ENCODE measurements around the gene TNP2. TPM values are rescaled to one million over a fixed set of nuclear protein-coding genes. Genes with fewer than 3 reads are reported as not detected.

TNP2 gene
- total RNA-seq, 1 experiment from 2014 or later = not detected

- no TSS peak for BruUV-seq (replicated peaks)
- ATAC-seq = no peak
- H3K27me3 ChIP-seq (ENCODE audit: control insufficient read depth, insufficient read depth, low read length) = no peaks in the 10 kb centered on the region
- no peak for TF ChIP-seq SIN3A (IDR thresholded peaks at IDR 0.05; ENCODE audit: borderline replicate concordance, insufficient read depth, low read depth, low read length)
- no peak for TF ChIP-seq CTCF (IDR thresholded peaks at IDR 0.05)
- no peak for TF ChIP-seq REST (IDR thresholded peaks at IDR 0.05; ENCODE audit: insufficient read depth in 1 of 2, low read depth in 2 of 2, low read length in 1 of 2)
- intact Hi-C loops (cut with micrococcal nuclease; ENCODE audit: unreplicated experiment) = no loop called here
- H3K36me3 ChIP-seq (ENCODE audit: control insufficient read depth, insufficient read depth, low read length) = no peaks in the 10 kb centered on the region
- H3K27ac ChIP-seq (ENCODE audit: low read length) = no peak overlapping the region
- peaks cover 8% of the 10 kb centered on the region; the same call in 1 of the 2 replicates for H3K4me1 ChIP-seq (ENCODE audit: control insufficient read depth, insufficient read depth, low read length)
- no peak overlapping the region for H3K4me3 ChIP-seq (ENCODE audit: low read depth in 2 of 2, low read length in 2 of 2)
- ChIA-PET CTCF (interaction anchor here (0.6 kb wide), 1 partner anchor 298 kb away, joined by 11 read pairs; no protein-coding TSS in a partner anchor), POLR2A (interaction anchor here (0.7 kb wide), 1 partner anchor 77 kb away, joined by 4 read pairs; no protein-coding TSS in a partner anchor)
- in situ Hi-C loops (cut with HindIII; ENCODE audit: low pct_unique_long_range_greater_than_20kb, low sequenced_read_pairs) = no loop called here
- no peak for DNase-seq (ENCODE audit: low read depth, low spot score)
- H3K9me3 ChIP-seq (ENCODE audit: control insufficient read depth, insufficient read depth, low read depth, low read length) = no peaks in the 10 kb centered on the region
Observed at GRCh38 chr16:11251525-11252481, 17.3 kb downstream of the TNP2 start.

- in situ Hi-C loops (cut with HindIII; ENCODE audit: low pct_unique_long_range_greater_than_20kb, low sequenced_read_pairs) (no loop called here), intact Hi-C loops (cut with micrococcal nuclease; ENCODE audit: unreplicated experiment) (no loop called here)
- H3K27me3 ChIP-seq (ENCODE audit: control insufficient read depth, insufficient read depth, low read length) = no peaks in the 10 kb centered on the region
- H3K9me3 ChIP-seq (ENCODE audit: control insufficient read depth, insufficient read depth, low read depth, low read length) = no peaks in the 10 kb centered on the region
- no peak overlapping the region for H3K4me3 ChIP-seq (ENCODE audit: low read depth in 2 of 2, low read length in 2 of 2)
- ATAC-seq (no peak), DNase-seq (ENCODE audit: low read depth, low spot score) (no peak)
- ChIA-PET CTCF (no interaction called here), POLR2A (no interaction called here)
- TF ChIP-seq SIN3A (IDR thresholded peaks at IDR 0.05; ENCODE audit: borderline replicate concordance, insufficient read depth, low read depth, low read length) (no peak), TCF7L2 (IDR thresholded peaks at IDR 0.05; ENCODE audit: low read depth, low read length) (no peak), CTCF (IDR thresholded peaks at IDR 0.05) (no peak), POLR2AphosphoS5 (IDR thresholded peaks at IDR 0.05; ENCODE audit: low read depth, low read length) (no peak), REST (IDR thresholded peaks at IDR 0.05; ENCODE audit: insufficient read depth in 1 of 2, low read depth in 2 of 2, low read length in 1 of 2) (no peak)
- peaks cover 8% of the 10 kb centered on the region; the same call in 1 of the 2 replicates for H3K4me1 ChIP-seq (ENCODE audit: control insufficient read depth, insufficient read depth, low read length)
- H3K27ac ChIP-seq (ENCODE audit: low read length) = no peak overlapping the region
- no TSS peak for BruUV-seq (replicated peaks)
- no peaks in the 10 kb centered on the region for H3K36me3 ChIP-seq (ENCODE audit: control insufficient read depth, insufficient read depth, low read length)
Observed at GRCh38 chr16:11250786-11251524, 18.2 kb downstream of the TNP2 start.

Data from Panc1 (cell line).